Thyroid gland (tissue), 4 donors: ENCODE measurements around the gene SOCS1. TPM values are rescaled to one million over a fixed set of nuclear protein-coding genes. Genes with fewer than 3 reads are reported as not detected.

ENCODE experiments used
- DNase-seq, 2 donors: peaks; one replicate each; pipeline ENCODE4 v3.0.0-alpha.2; 2019
- H3K27ac ChIP-seq, 3 donors: fragments of 200-600 bp; sonication (generic); 1 replicate in 2 of 3; 2 replicates in 1 of 3; pipeline ENCODE4 v1.5.1; 2016 to 2019; ENCODE audit warnings: mild to moderate bottlenecking in 1 of 3, moderate library complexity in 1 of 3
- H3K27me3 ChIP-seq: fragments of 200-600 bp; sonication (generic); one replicate; pipeline ENCODE4 v1.5.1; 2019
- H3K36me3 ChIP-seq, 2 donors: fragments of 200-600 bp; sonication (generic); one replicate each; pipeline ENCODE4 v1.5.1; 2016 to 2019
- H3K4me1 ChIP-seq, 2 donors: fragments of 200-600 bp; sonication (generic); one replicate each; pipeline ENCODE4 v1.5.1; 2017 to 2019
- H3K4me3 ChIP-seq, 3 donors: fragments of 200-600 bp; sonication (generic); replicated peaks in 1 of 3; 1 replicate in 2 of 3; 2 replicates in 1 of 3; pipeline ENCODE4 v1.5.1; 2016; ENCODE audit warnings: mild to moderate bottlenecking in 1 of 3
- H3K9me3 ChIP-seq: fragments of 200-600 bp; sonication (generic); one replicate; pipeline ENCODE4 v1.5.1; 2017
- CTCF ChIP-seq, 6 experiments: fragments of 200-600 bp in 3 of 6; fragments of 450-650 bp in 3 of 6; sonication (generic) in 3 of 6; IDR thresholded peaks; one replicate each; pipeline ENCODE4 v1.5.1; 2016 to 2019; ENCODE audit warnings: antibody characterized with exemption in 6 of 6, mild to moderate bottlenecking in 2 of 6, inconsistent platforms in 1 of 6, moderate library complexity in 1 of 6
- POLR2A ChIP-seq, 2 donors: fragments of 450-650 bp; IDR thresholded peaks; one replicate each; pipeline ENCODE4 v1.6.1; 2017; ENCODE audit warnings: antibody characterized with exemption in 2 of 2, mild to moderate bottlenecking in 2 of 2, moderate library complexity in 1 of 2
- WGBS, 2 donors: methylation state at CpG; one replicate each; pipeline ENCODE4 v1.1.5; 2017; 5-methylcytosine and 5-hydroxymethylcytosine counted together
- intact Hi-C: fragments of 100-400 bp; cut with DNase I; formaldehyde crosslinking; loops from one replicate; pipeline ENCODE4 v1.15.1; 2023
- small RNA-seq: library from RNA; depleted of rRNA; stranded (forward); fragments of <200 nt; gene quantifications from one replicate; pipeline ENCODE3, GENCODE V24; 2016
- total RNA-seq, 4 donors: library from RNA; depleted of rRNA; stranded (reverse); fragments of >200 nt; gene quantifications; one replicate each; pipeline ENCODE4 v1.2.3, GENCODE V29; 2016

SOCS1 gene
- total RNA-seq, 4 donors from 2014 or later = 2.4 to 11.3 (median 6.2) TPM

- H3K27ac ChIP-seq = no peak overlapping the region
Measured at GRCh38 chr16:11205754-11206581, 50.0 kb downstream of the SOCS1 start.

GRCh38 chr16:11205065-11205699 lies 50.8 kb downstream of the SOCS1 start:
- whole genome bisulfite sequencing, 2 donors = 91 to 92% methylated on average over 19 of the region's 19 CpGs
- no peak for DNase-seq
- Histone ChIP-seq H3K27ac (no peak overlapping the region), H3K36me3 (no peaks in the 10 kb centered on the region), H3K27me3 (no peaks in the 10 kb centered on the region), H3K9me3 (no peaks in the 10 kb centered on the region), H3K4me3 (no peak overlapping the region), H3K4me1 (peaks cover 0 to 33% of the 10 kb centered on the region in 2 donors)
- TF ChIP-seq CTCF (IDR thresholded peaks at IDR 0.05) = no peak
- TF ChIP-seq POLR2A (IDR thresholded peaks at IDR 0.05) = no peak
- intact Hi-C loops = no loop called here

More at GRCh38 chr16:11205754-11206581, 50.0 kb downstream of the SOCS1 start:
- Histone ChIP-seq H3K4me3 (no peak overlapping the region), H3K4me1 (peaks cover 0 to 33% of the 10 kb centered on the region in 2 donors), H3K36me3 (no peaks in the 10 kb centered on the region), H3K27me3 (no peaks in the 10 kb centered on the region), H3K9me3 (no peaks in the 10 kb centered on the region)
- 72 to 79% methylated on average over 7 to 8 of the region's 13 CpGs for WGBS, 2 donors
- intact Hi-C loops = no loop called here
- DNase-seq = no peak
- TF ChIP-seq POLR2A (IDR thresholded peaks at IDR 0.05) = no peak
- no peak for TF ChIP-seq CTCF (IDR thresholded peaks at IDR 0.05)

GRCh38 chr16:11204513-11205047 lies 51.4 kb downstream of the SOCS1 start:
- Histone ChIP-seq H3K27ac (no peak overlapping the region), H3K36me3 (no peaks in the 10 kb centered on the region), H3K4me1 (peaks cover 0 to 33% of the 10 kb centered on the region in 2 donors), H3K9me3 (no peaks in the 10 kb centered on the region), H3K27me3 (no peaks in the 10 kb centered on the region), H3K4me3 (no peak overlapping the region)
- WGBS, 2 donors = 78 to 82% methylated on average over 4 of the region's 4 CpGs
- no peak for DNase-seq
- TF ChIP-seq CTCF (IDR thresholded peaks at IDR 0.05) = no peak
- no peak for TF ChIP-seq POLR2A (IDR thresholded peaks at IDR 0.05)
- intact Hi-C loops = no loop called here

Small RNAs within 50 kb of the gene (small RNA-seq; reads per million reads assigned to genes)
- gene RF00554 = not detected

Other genes with a start within 250 kb of the SOCS1 start
- not detected for gene TNP2, start 13.1 kb upstream of the SOCS1 start, total RNA-seq
- not detected for gene PRM3, start 17.4 kb upstream of the SOCS1 start, total RNA-seq
- gene PRM2, start 20.3 kb upstream of the SOCS1 start, total RNA-seq = 10 to 100 TPM in 1 of 4 donors, 1 to 10 TPM in 1, not detected in 2; 8.2 to 64.4 TPM
- 100 to 1,000 TPM in 1 of 4 donors, 10 to 100 TPM in 1, not detected in 2; 13.7 to 335 TPM for gene PRM1, start 25.1 kb upstream of the SOCS1 start, total RNA-seq
- gene RMI2, start 89.3 kb upstream of the SOCS1 start, total RNA-seq = 1 to 10 TPM in 3 of 4 donors, not detected in 1; 2.5 to 2.8 (median 2.6) TPM